CD4-positive, alpha-beta memory T cell (primary cell): ENCODE data around the gene AVP. TPM values are rescaled to one million over a fixed set of nuclear protein-coding genes. Genes with fewer than 3 reads are reported as not detected.
A peak's percentile ranks its signal among the peaks of the same experiment; 100 is the strongest.

Experiments
- CTCF ChIA-PET: fragments of 350-600 bp; sonication (Branson Sonifier 250); formaldehyde crosslinking; loops from one replicate; lab custom pipeline; 2021; ENCODE audit warnings: inconsistent platforms; ENCODE audit not compliant: partially characterized antibody; lab: Charles Lee
- POLR2A ChIA-PET: fragments of 350-600 bp; sonication (Branson Sonifier 250); formaldehyde crosslinking; loops from one replicate; lab custom pipeline; 2021; ENCODE audit not compliant: partially characterized antibody; lab: Charles Lee
- DNase-seq, 5 donors: peaks; one replicate each; pipeline versions ENCODE4 v3.0.0 to v3.0.0-alpha.2; 2020 to 2022; ENCODE audit warnings: mixed read lengths in 1 of 5
- H3K27ac ChIP-seq: one replicate; pipeline ENCODE4 v1.7.0; 2013; ENCODE audit warnings: low read depth, low read length
- H3K27me3 ChIP-seq: 2 replicates; pipeline ENCODE4 v1.7.0; 2013; ENCODE audit warnings: mild to moderate bottlenecking, low read length, moderate library complexity; ENCODE audit not compliant: insufficient read depth
- H3K36me3 ChIP-seq: 2 replicates; pipeline ENCODE4 v1.7.0; 2013; ENCODE audit warnings: mild to moderate bottlenecking, low read length, moderate library complexity; ENCODE audit not compliant: insufficient read depth
- H3K4me1 ChIP-seq: 2 replicates; pipeline ENCODE4 v1.7.0; 2013; ENCODE audit warnings: mild to moderate bottlenecking, low read length, moderate library complexity; ENCODE audit not compliant: insufficient read depth
- H3K4me3 ChIP-seq, 2 donors: one replicate each; pipeline ENCODE4 v1.7.0; 2013; ENCODE audit warnings: low read length in 2 of 2, mild to moderate bottlenecking in 1 of 2
- H3K9me3 ChIP-seq, 2 donors: one replicate each; pipeline ENCODE4 v1.7.0; 2013; ENCODE audit warnings: low read length in 2 of 2, control low read depth in 1 of 2; ENCODE audit not compliant: control insufficient read depth in 1 of 2
- H3K27ac Mint-ChIP-seq, 7 donors: one replicate each; pipeline ENCODE4 v1.8.0; 2020 to 2021; ENCODE audit warnings: mixed read lengths in 7 of 7, mild to moderate bottlenecking in 6 of 7, inconsistent platforms in 3 of 7, moderate library complexity in 3 of 7
- H3K27me3 Mint-ChIP-seq, 2 donors: one replicate each; pipeline ENCODE4 v1.8.0; 2020 to 2021; ENCODE audit warnings: mixed read lengths in 2 of 2
- H3K36me3 Mint-ChIP-seq, 2 donors: one replicate each; pipeline ENCODE4 v1.8.0; 2020 to 2021; ENCODE audit warnings: mixed read lengths in 2 of 2, inconsistent platforms in 1 of 2, mild to moderate bottlenecking in 1 of 2
- H3K4me1 Mint-ChIP-seq, 4 donors: one replicate each; pipeline ENCODE4 v1.8.0; 2020 to 2021; ENCODE audit warnings: mixed read lengths in 4 of 4, mild to moderate bottlenecking in 1 of 4
- H3K4me3 Mint-ChIP-seq, 8 donors: one replicate each; pipeline ENCODE4 v1.8.0; 2020 to 2021; ENCODE audit warnings: mixed read lengths in 8 of 8, mild to moderate bottlenecking in 7 of 8, moderate library complexity in 6 of 8, inconsistent platforms in 3 of 8
- H3K9me3 Mint-ChIP-seq, 8 donors: one replicate each; pipeline ENCODE4 v1.8.0; 2020 to 2021; ENCODE audit warnings: mixed read lengths in 8 of 8, mild to moderate bottlenecking in 5 of 8, inconsistent platforms in 3 of 8, moderate library complexity in 1 of 8
- intact Hi-C: fragments of 100-400 bp; cut with micrococcal nuclease; formaldehyde crosslinking; loops from one replicate; pipeline ENCODE4 v1.15.1; 2023
- polyA plus RNA-seq, 2 donors: library from polyadenylated mRNA; unstranded; fragments of 300-500 nt; fragmentation: Illumina TruSeq; gene quantifications; one replicate each; pipeline ENCODE4 v1.2.3, GENCODE V29; 2021
- total RNA-seq, 2 experiments: library from RNA; stranded (reverse); gene quantifications; one replicate each; pipeline ENCODE4 v1.2.3, GENCODE V29; 2021

AVP gene
- total and polyA plus RNA-seq, 4 experiments from 2014 or later: not detected

DNA sequence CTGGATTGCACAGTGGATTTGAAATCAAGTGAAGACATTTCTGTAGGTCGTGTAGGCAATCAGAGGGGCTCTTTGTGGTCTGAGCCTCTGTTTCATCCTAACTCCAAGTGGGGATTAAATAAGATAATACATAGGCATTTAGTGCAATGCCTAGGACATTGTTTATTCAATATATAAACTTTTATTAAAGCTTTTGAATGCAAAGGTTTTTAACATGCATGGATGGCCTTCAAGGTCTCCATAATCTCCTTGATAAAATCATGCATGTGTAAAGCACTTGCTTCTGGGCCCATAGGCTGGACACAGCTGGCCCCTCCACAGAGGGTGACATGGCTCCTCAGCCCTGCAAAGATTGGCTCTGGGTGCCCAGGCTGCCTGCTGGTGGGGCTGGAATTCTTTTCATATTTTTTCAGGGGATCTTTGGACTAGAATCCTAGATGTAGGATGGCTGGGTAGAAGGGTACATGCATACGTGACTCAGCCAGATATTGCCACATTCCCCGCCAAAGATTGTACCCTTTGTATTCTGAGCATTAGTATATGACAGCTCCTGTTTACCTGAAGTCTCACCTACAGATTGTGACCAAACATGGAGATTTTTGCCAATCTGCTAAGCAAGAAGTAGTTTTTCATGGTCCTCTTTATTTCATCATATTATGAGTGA, 19.0 kb upstream of the AVP start:
- Histone ChIP-seq H3K27me3 (no peaks in the 10 kb centered on the region), H3K27ac (no peak overlapping the region), H3K9me3 (no peaks in the 10 kb centered on the region), H3K36me3 (no peaks in the 10 kb centered on the region), H3K4me3 (no peak overlapping the region), H3K4me1 (peaks cover 23% of the 10 kb centered on the region)
- no peak for DNase-seq
- POLR2A ChIA-PET: interaction anchor here (0.7 to 1.0 kb wide), 2 partner anchors 11 to 14 kb away, joined by 3 to 4 read pairs; no protein-coding TSS in a partner anchor
- Mint-ChIP-seq H3K36me3 (peaks cover 0 to 3% of the 10 kb centered on the region in 2 donors), H3K27me3 (no peaks in the 10 kb centered on the region), H3K27ac (peak overlapping the region in 5 of 7 donors; percentile 43 to 79 (median 56)), H3K4me3 (no peak overlapping the region), H3K4me1 (peaks cover 13 to 23% (median 19%) of the 10 kb centered on the region in 4 donors), H3K9me3 (no peaks in the 10 kb centered on the region)
- CTCF ChIA-PET: interaction anchor here (1.0 to 1.2 kb wide), 3 partner anchors 11 to 37 kb away, joined by 3 to 4 read pairs (median 3); no protein-coding TSS in a partner anchor
- intact Hi-C loops: no loop called here

DNA sequence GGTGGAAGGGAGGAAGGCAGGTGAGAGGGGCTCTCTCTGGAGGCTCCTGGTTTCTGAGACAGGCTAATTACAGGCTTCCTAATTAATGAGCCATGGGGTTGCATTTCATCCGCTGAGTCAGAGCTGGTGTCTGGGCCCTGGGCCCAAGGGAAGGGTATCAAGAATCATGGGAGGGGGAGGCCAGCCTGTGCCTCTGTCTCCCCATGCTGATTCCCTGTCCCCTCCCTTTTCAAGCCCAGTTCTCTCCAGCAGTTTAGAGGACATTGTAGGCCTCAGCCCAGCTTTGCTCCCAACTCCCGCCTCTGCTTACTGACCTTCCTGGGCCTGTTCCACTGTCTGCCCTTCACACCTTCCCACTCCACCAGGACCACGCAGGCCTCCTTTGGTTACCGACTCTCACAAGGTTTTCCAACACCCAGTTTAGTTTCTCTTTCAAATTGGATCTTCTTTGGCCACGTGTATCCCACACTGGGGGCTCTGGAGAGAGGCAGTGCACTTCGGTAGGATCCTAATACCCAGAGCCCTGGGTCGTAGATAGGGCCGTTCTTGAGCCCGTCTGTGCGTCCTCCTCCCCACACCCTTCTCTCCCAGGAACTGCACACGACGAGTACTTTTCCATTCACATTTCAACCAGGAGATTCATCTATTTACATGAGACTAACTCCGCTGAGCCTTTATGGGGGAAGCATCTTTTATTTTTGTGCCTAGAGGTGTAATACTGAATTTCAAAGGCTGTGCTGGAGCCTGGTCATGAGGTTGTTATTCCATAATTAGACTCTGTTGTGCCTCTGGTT, 18.2 kb upstream of the AVP start:
- Mint-ChIP-seq H3K4me3 (peak overlapping the region in 4 of 8 donors; percentile 31 to 77 (median 62)), H3K27me3 (no peaks in the 10 kb centered on the region), H3K9me3 (no peaks in the 10 kb centered on the region), H3K36me3 (peaks cover 0 to 3% of the 10 kb centered on the region in 2 donors), H3K27ac (peak overlapping the region; percentile 43 to 90 (median 68)), H3K4me1 (peaks cover 13 to 23% (median 19%) of the 10 kb centered on the region in 4 donors)
- Histone ChIP-seq H3K4me1 (peaks cover 23% of the 10 kb centered on the region), H3K4me3 (no peak overlapping the region), H3K36me3 (no peaks in the 10 kb centered on the region), H3K27ac (no peak overlapping the region), H3K27me3 (no peaks in the 10 kb centered on the region), H3K9me3 (no peaks in the 10 kb centered on the region)
- CTCF ChIA-PET: interaction anchor here (1.1 to 1.2 kb wide), 2 partner anchors 13 to 36 kb away, joined by 3 read pairs; no protein-coding TSS in a partner anchor
- POLR2A ChIA-PET: interaction anchor here (1.0 to 2.4 kb wide), 3 partner anchors 10 to 25 kb away, joined by 3 to 12 read pairs (median 7); no protein-coding TSS in a partner anchor
- no peak for DNase-seq
- intact Hi-C loops: no loop called here

DNA sequence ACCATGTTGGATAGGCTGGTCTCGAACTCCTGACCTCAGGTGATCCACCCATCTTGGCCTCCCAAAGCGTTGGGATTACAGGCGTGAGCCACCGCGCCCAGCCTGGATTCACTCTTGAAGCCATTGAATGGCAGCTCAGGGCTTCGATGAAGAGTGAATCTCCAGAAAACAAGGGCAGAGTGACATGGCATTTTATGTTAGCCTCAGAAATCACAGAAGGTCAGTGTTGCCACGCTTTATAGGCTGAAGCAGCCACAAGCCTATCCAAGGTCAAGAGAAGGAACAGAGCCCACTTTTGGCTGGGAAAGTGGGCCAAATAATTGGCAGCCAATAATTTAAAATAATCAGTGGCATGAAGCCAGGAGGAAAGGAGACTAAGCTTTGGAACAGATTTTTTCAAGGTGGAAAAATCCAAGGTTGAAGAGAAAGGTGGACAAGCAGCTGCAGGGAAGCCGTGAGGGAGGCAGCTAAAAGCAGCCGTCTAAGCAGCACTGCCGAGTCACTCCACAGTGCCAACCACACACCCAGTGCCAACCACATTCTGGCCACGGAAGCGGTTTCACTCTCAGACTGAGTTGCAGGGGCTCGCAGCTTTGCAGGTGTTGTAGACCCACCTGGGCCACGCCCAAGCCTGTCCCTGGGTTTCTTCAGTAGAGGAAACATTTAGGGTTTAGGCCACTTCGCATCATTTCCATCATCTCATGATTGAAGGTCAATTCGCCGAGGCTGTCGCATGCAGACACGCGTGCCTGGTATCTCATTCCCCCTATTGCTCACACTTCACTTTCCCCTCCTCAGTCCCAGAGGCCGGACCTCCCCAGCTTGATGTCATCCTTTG, 17.4 kb upstream of the AVP start:
- Histone ChIP-seq H3K27me3 (no peaks in the 10 kb centered on the region), H3K9me3 (no peaks in the 10 kb centered on the region), H3K4me3 (no peak overlapping the region), H3K27ac (no peak overlapping the region), H3K36me3 (no peaks in the 10 kb centered on the region), H3K4me1 (peaks cover 23% of the 10 kb centered on the region)
- ChIA-PET CTCF (interaction anchor here (0.5 to 2.8 kb wide), 5 partner anchors 12 to 1840 kb away, joined by 3 to 10 read pairs (median 4); no protein-coding TSS in a partner anchor), POLR2A (interaction anchor here (0.6 to 2.4 kb wide), 3 partner anchors 9 to 81 kb away, joined by 3 to 12 read pairs (median 7); no protein-coding TSS in a partner anchor)
- H3K9me3 Mint-ChIP-seq: no peaks in the 10 kb centered on the region
- peak overlapping the region in 7 of 8 donors; percentile 19 to 77 (median 54) for H3K4me3 Mint-ChIP-seq
- H3K27ac Mint-ChIP-seq: peak overlapping the region in 5 of 7 donors; percentile 40 to 90 (median 56)
- H3K27me3 Mint-ChIP-seq: no peaks in the 10 kb centered on the region
- peaks cover 13 to 23% (median 19%) of the 10 kb centered on the region in 4 donors for H3K4me1 Mint-ChIP-seq
- intact Hi-C loops: no loop called here
- peaks cover 0 to under 1% of the 10 kb centered on the region in 2 donors for H3K36me3 Mint-ChIP-seq
- DNase-seq: peak in 4 of 5 donors; percentile 28 to 52 (median 34)

DNA sequence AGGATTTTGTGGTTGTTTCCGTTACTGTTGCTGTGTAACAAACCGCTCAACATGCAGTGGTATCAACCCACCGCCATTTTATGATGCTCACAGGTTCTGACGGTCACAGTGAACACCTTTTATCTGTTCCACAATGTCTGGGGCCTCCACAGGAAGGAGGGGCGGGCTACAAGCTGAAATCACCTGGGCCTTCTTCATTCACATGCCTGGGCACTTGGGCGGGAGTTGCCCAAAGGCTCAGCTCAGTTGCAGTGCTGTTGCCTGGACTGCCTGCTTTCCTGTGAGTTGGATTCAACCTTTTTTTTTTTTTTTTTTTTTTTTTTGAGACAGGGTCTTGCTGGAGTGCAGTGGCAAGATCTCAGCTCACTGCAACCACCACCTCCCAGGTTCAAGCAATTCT, 16.7 kb upstream of the AVP start:
- Histone ChIP-seq H3K36me3 (no peaks in the 10 kb centered on the region), H3K27ac (no peak overlapping the region), H3K4me3 (no peak overlapping the region), H3K4me1 (peaks cover 23% of the 10 kb centered on the region), H3K27me3 (no peaks in the 10 kb centered on the region), H3K9me3 (no peaks in the 10 kb centered on the region)
- DNase-seq: no peak
- Mint-ChIP-seq H3K9me3 (no peaks in the 10 kb centered on the region), H3K27ac (no peak overlapping the region), H3K36me3 (no peaks in the 10 kb centered on the region), H3K27me3 (no peaks in the 10 kb centered on the region), H3K4me1 (peaks cover 13 to 23% (median 19%) of the 10 kb centered on the region in 4 donors), H3K4me3 (no peak overlapping the region)
- intact Hi-C loops: no loop called here
- CTCF ChIA-PET: interaction anchor here (0.6 to 2.8 kb wide), 5 partner anchors 13 to 335 kb away, joined by 3 to 10 read pairs (median 4); no protein-coding TSS in a partner anchor
- POLR2A ChIA-PET: interaction anchor here (2.3 to 2.4 kb wide), 2 partner anchors 9 to 24 kb away, joined by 7 to 12 read pairs; no protein-coding TSS in a partner anchor

DNA sequence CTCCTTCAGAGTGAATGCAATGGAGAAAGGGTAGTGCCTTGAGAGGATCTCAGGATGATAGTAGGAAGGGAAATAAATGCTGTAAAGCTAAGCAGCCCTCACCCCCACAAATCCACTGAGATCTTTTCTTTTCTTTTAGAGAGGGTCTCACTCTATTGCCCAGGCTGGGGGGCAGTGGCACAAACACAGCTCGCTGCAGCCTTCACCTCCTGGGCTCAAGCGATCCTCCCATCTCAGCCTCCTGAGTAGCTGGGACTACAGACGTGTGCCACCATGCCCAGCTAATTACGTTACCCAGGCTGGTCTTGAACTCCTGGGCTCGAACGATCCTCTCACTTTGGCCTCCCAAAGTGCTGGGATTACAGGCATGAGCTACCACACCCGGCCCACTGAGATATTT, 16.0 kb upstream of the AVP start:
- H3K27ac ChIP-seq: no peak overlapping the region
- intact Hi-C loops: no loop called here
- H3K9me3 ChIP-seq: no peaks in the 10 kb centered on the region
- no peaks in the 10 kb centered on the region for H3K36me3 ChIP-seq
- ChIA-PET CTCF (interaction anchor here (0.8 to 2.8 kb wide), 3 partner anchors 14 to 47 kb away, joined by 3 to 10 read pairs (median 9); no protein-coding TSS in a partner anchor), POLR2A (interaction anchor here (2.4 kb wide), 1 partner anchor 23 kb away, joined by 7 read pairs; no protein-coding TSS in a partner anchor)
- H3K4me3 ChIP-seq: no peak overlapping the region
- peaks cover 23% of the 10 kb centered on the region for H3K4me1 ChIP-seq
- H3K4me1 Mint-ChIP-seq: peaks cover 13 to 23% (median 19%) of the 10 kb centered on the region in 4 donors
- H3K9me3 Mint-ChIP-seq: no peaks in the 10 kb centered on the region
- H3K4me3 Mint-ChIP-seq: no peak overlapping the region
- DNase-seq: no peak
- H3K36me3 Mint-ChIP-seq: no peaks in the 10 kb centered on the region
- H3K27me3 Mint-ChIP-seq: peaks cover 0 to under 1% of the 10 kb centered on the region in 2 donors
- no peak overlapping the region for H3K27ac Mint-ChIP-seq
- H3K27me3 ChIP-seq: no peaks in the 10 kb centered on the region

DNA sequence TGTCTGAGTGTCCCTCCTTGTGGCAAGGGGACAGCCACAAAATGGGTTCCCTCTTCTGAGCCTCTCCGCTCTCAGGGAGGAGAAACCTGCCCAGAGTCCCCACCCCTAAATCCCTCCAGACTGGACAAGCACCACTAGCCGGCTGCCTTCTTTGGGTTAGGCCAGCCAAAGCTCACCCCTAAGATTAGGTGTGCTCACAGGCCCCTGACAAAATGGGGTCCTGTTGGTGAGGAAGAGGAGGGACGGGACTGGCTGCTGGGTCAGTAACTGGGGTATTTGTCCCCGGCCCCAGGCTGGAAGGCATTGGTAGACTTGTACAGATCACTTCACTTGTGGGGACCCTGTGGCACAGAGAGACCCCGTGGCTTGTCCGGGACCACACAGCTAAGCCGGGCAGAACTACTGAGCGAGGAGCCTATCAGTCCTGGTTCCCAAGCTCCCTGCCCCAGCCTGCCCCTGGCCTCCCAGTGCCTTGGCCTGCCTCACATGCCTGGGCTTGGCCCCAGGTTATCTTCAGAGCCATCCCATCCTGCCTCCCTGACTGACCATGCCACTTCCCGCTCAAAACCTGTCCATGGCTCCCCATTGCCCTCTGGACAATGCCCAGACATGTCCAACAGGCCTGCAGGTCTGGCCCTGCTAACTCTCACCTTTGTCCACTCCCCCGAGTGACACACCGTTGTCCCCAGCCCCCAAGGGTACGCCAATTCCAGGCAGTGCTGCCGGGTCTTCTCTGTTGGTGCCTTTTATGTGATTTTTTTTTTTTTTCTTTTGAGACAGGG, 10.5 kb upstream of the AVP start:
- Histone ChIP-seq H3K27me3 (peaks cover 6% of the 10 kb centered on the region), H3K4me3 (no peak overlapping the region), H3K36me3 (no peaks in the 10 kb centered on the region), H3K27ac (no peak overlapping the region), H3K4me1 (peaks cover 16% of the 10 kb centered on the region), H3K9me3 (no peaks in the 10 kb centered on the region)
- peak overlapping the region in 5 of 7 donors; percentile 24 to 77 (median 70) for H3K27ac Mint-ChIP-seq
- H3K9me3 Mint-ChIP-seq: no peaks in the 10 kb centered on the region
- no peak overlapping the region for H3K4me3 Mint-ChIP-seq
- ChIA-PET POLR2A (interaction anchor here (0.6 to 3.5 kb wide), 4 partner anchors 17 to 48 kb away, joined by 3 to 22 read pairs (median 4); partner anchors contain the start of gene OXT), CTCF (interaction anchor here (1.0 kb wide), 1 partner anchor 381 kb away, joined by 4 read pairs; no protein-coding TSS in a partner anchor)
- no peaks in the 10 kb centered on the region for H3K36me3 Mint-ChIP-seq
- peaks cover 9 to 26% (median 12%) of the 10 kb centered on the region in 4 donors for H3K4me1 Mint-ChIP-seq
- H3K27me3 Mint-ChIP-seq: peaks cover 3 to 14% of the 10 kb centered on the region in 2 donors
- intact Hi-C loops: no loop called here
- no peak for DNase-seq
